Measurements from ENCODE around the gene C6. TPM values are rescaled to one million over a fixed set of nuclear protein-coding genes. Genes with fewer than 3 reads are reported as not detected.

Gene C6
- total and polyA plus RNA-seq, 2 of the 13 experiments (the other 11 are each of a cell fraction or from before 2014, with no cell fraction given) = 0.28 to 4.7 TPM

DNA sequence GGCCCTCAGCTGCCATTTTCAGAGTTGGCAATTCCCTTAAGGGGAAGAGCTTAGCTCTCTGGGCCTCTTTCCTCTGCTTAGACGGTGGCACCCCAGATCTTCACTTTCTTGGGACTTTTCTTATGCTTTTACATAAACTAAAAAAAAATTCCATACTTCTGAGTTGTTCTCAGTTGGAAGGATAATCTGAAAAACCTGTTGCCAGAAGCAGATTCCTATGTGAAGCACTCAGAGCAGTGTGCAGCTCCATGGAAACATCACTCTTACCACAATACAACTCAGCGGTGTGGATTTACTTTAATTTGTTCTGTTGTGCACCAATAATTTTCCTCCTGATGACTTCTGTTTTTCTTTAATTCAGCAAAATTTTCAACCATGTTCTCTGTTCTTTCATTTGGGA, 98.1 kb downstream of the C6 start:
- WGBS (ENCODE audit: low lambda C conversion rate) = 76% methylated on average over 2 of the region's 2 CpGs
- POLR2A ChIA-PET = no interaction called here

More for the DNA sequence above, 98.1 kb downstream of the C6 start:
- no TSS peak for BruUV-seq (replicated peaks)
- Histone ChIP-seq H3K9ac (ENCODE audit: insufficient read depth, low read depth, low read length) (no peak overlapping the region), H4K20me1 (ENCODE audit: insufficient read depth, low read length) (no peaks in the 10 kb centered on the region), H3K4me1 (ENCODE audit: insufficient read depth, low read length) (no peaks in the 10 kb centered on the region), H3K27me3 (ENCODE audit: control insufficient read depth in 1 of 2, insufficient read depth in 2 of 2, low read length in 2 of 2) (no peaks in the 10 kb centered on the region), H3K79me2 (ENCODE audit: insufficient read depth, low read length) (no peaks in the 10 kb centered on the region), H3K9me3 (ENCODE audit: low read length) (no peaks in the 10 kb centered on the region), H3K4me2 (ENCODE audit: low read depth, low read length) (no peak overlapping the region), H3K4me3 (replicated peaks in 1 of 3; ENCODE audit: insufficient read depth in 1 of 3, low read depth in 2 of 3, low read length in 3 of 3) (no peak overlapping the region), H3K36me3 (replicated peaks in 1 of 2; ENCODE audit: control insufficient read depth in 1 of 2, insufficient read depth in 2 of 2, low read length in 2 of 2) (no peaks in the 10 kb centered on the region), H3K27ac (ENCODE audit: extremely low read length, insufficient read depth, low read length) (no peak overlapping the region), H2AFZ (ENCODE audit: low read length) (no peak overlapping the region)
- no peak for FAIRE-seq
- DNase-seq (ENCODE audit: low spot score) = no peak
- in situ Hi-C loops (cut with HindIII; ENCODE audit: extremely low pct_ligation_motif_present, low pct_unique_long_range_greater_than_20kb) = no loop called here
- TF ChIP-seq, protein P1, sequence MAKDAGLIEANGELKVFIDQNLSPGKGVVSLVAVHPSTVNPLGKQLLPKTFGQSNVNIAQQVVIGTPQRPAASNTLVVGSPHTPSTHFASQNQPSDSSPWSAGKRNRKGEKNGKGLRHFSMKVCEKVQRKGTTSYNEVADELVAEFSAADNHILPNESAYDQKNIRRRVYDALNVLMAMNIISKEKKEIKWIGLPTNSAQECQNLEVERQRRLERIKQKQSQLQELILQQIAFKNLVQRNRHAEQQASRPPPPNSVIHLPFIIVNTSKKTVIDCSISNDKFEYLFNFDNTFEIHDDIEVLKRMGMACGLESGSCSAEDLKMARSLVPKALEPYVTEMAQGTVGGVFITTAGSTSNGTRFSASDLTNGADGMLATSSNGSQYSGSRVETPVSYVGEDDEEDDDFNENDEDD (CRISPR knock-in tag; IDR thresholded peaks at IDR 0.05; ENCODE audit: borderline replicate concordance) = no peak
- TF ChIP-seq ZNF768 (CRISPR knock-in tag; IDR thresholded peaks at IDR 0.05) (no peak), CBFB (CRISPR knock-in tag; IDR thresholded peaks at IDR 0.05) (no peak), NFYC (CRISPR knock-in tag; IDR thresholded peaks at IDR 0.05) (no peak)
- TF ChIP-seq, protein P2, sequence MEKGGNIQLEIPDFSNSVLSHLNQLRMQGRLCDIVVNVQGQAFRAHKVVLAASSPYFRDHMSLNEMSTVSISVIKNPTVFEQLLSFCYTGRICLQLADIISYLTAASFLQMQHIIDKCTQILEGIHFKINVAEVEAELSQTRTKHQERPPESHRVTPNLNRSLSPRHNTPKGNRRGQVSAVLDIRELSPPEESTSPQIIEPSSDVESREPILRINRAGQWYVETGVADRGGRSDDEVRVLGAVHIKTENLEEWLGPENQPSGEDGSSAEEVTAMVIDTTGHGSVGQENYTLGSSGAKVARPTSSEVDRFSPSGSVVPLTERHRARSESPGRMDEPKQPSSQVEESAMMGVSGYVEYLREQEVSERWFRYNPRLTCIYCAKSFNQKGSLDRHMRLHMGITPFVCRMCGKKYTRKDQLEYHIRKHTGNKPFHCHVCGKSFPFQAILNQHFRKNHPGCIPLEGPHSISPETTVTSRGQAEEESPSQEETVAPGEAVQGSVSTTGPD (CRISPR knock-in tag; IDR thresholded peaks at IDR 0.05) = no peak
- CTCF ChIA-PET (ENCODE audit: low intra/inter-chr PET ratio, low total read pairs) = no interaction called here
- no peak for ATAC-seq
- intact Hi-C loops (cut with micrococcal nuclease; ENCODE audit: unreplicated experiment) = no loop called here

Measured in HepG2 (cell line).